ENCODE data around the gene DOK3.

DNA sequence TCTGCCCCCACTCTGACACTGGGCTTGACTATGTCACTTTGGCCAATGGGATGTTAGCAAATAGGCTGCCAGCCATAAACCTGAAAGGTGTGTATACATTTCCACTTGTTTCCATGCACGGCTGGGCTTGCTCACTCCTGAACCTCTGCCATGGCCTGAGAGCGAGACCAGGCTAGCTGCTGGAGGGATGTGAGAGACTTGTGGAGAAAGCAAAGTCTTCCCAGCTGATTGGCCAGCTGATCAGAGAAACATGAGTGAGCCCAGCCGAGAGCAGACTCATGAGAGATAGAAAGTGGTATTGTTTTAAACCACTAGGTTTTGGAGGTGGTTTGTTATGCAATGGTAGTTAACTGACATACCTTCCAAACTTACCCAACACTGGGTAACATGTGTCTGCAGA is 30.8 kb upstream of the DOK3 start:
- TF ChIP-seq, protein P1, sequence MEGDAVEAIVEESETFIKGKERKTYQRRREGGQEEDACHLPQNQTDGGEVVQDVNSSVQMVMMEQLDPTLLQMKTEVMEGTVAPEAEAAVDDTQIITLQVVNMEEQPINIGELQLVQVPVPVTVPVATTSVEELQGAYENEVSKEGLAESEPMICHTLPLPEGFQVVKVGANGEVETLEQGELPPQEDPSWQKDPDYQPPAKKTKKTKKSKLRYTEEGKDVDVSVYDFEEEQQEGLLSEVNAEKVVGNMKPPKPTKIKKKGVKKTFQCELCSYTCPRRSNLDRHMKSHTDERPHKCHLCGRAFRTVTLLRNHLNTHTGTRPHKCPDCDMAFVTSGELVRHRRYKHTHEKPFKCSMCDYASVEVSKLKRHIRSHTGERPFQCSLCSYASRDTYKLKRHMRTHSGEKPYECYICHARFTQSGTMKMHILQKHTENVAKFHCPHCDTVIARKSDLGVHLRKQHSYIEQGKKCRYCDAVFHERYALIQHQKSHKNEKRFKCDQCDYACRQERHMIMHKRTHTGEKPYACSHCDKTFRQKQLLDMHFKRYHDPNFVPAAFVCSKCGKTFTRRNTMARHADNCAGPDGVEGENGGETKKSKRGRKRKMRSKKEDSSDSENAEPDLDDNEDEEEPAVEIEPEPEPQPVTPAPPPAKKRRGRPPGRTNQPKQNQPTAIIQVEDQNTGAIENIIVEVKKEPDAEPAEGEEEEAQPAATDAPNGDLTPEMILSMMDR (IDR thresholded peaks at IDR 0.05; ENCODE audit: borderline replicate concordance, extremely low read depth, low read length, poor library complexity, severe bottlenecking), result no peak
- TF ChIP-seq EZH2 (IDR thresholded peaks at IDR 0.05; ENCODE audit: borderline replicate concordance, low read depth, low read length, severe bottlenecking), result no peak

Data from DND-41 (cell line).